ENCODE data around the gene FIGNL1.

Gene FIGNL1

GRCh38 chr7:50406935-50407334, 43.2 kb downstream of the FIGNL1 start:
- no peak for FAIRE-seq
- TF ChIP-seq POLR2AphosphoS5 (IDR thresholded peaks at IDR 0.05; ENCODE audit: low read depth, low read length) = no peak
- TF ChIP-seq TAF1 (IDR thresholded peaks at IDR 0.05; ENCODE audit: borderline replicate concordance, low read depth, low read length) = no peak
- no peak for TF ChIP-seq POLR2A (IDR thresholded peaks at IDR 0.05; ENCODE audit: low read depth, low read length)
- DNase-seq (ENCODE audit: insufficient read length) = no peak

- FAIRE-seq (peak; percentile 81), DNase-seq (ENCODE audit: insufficient read length) (no peak)
- TF ChIP-seq POLR2AphosphoS5 (IDR thresholded peaks at IDR 0.05; ENCODE audit: low read depth, low read length) (no peak), TAF1 (IDR thresholded peaks at IDR 0.05; ENCODE audit: borderline replicate concordance, low read depth, low read length) (no peak), POLR2A (IDR thresholded peaks at IDR 0.05; ENCODE audit: low read depth, low read length) (no peak)
Measured at GRCh38 chr7:50405221-50405620, 44.9 kb downstream of the FIGNL1 start.

GRCh38 chr7:50404392-50404791, 45.8 kb downstream of the FIGNL1 start:
- no peak for DNase-seq (ENCODE audit: insufficient read length)
- TF ChIP-seq POLR2AphosphoS5 (IDR thresholded peaks at IDR 0.05; ENCODE audit: low read depth, low read length) (no peak), POLR2A (IDR thresholded peaks at IDR 0.05; ENCODE audit: low read depth, low read length) (no peak), TAF1 (IDR thresholded peaks at IDR 0.05; ENCODE audit: borderline replicate concordance, low read depth, low read length) (no peak)
- peak; percentile 77 for FAIRE-seq

- FAIRE-seq (no peak), DNase-seq (ENCODE audit: insufficient read length) (no peak)
- TF ChIP-seq POLR2AphosphoS5 (IDR thresholded peaks at IDR 0.05; ENCODE audit: low read depth, low read length) (no peak), POLR2A (IDR thresholded peaks at IDR 0.05; ENCODE audit: low read depth, low read length) (no peak), TAF1 (IDR thresholded peaks at IDR 0.05; ENCODE audit: borderline replicate concordance, low read depth, low read length) (no peak)
Measured at GRCh38 chr7:50400114-50400513, 50.0 kb downstream of the FIGNL1 start.

GRCh38 chr7:50399635-50400034, 50.5 kb downstream of the FIGNL1 start:
- TF ChIP-seq TAF1 (IDR thresholded peaks at IDR 0.05; ENCODE audit: borderline replicate concordance, low read depth, low read length) = no peak
- no peak for TF ChIP-seq POLR2A (IDR thresholded peaks at IDR 0.05; ENCODE audit: low read depth, low read length)
- no peak for TF ChIP-seq POLR2AphosphoS5 (IDR thresholded peaks at IDR 0.05; ENCODE audit: low read depth, low read length)
- no peak for DNase-seq (ENCODE audit: insufficient read length)
- FAIRE-seq = no peak

GRCh38 chr7:50399206-50399605, 50.9 kb downstream of the FIGNL1 start:
- no peak for FAIRE-seq
- no peak for TF ChIP-seq POLR2A (IDR thresholded peaks at IDR 0.05; ENCODE audit: low read depth, low read length)
- TF ChIP-seq POLR2AphosphoS5 (IDR thresholded peaks at IDR 0.05; ENCODE audit: low read depth, low read length) = no peak
- no peak for TF ChIP-seq TAF1 (IDR thresholded peaks at IDR 0.05; ENCODE audit: borderline replicate concordance, low read depth, low read length)
- DNase-seq (ENCODE audit: insufficient read length) = no peak

- FAIRE-seq = peak; percentile 78
- TF ChIP-seq POLR2AphosphoS5 (IDR thresholded peaks at IDR 0.05; ENCODE audit: low read depth, low read length) (no peak), TAF1 (IDR thresholded peaks at IDR 0.05; ENCODE audit: borderline replicate concordance, low read depth, low read length) (no peak), POLR2A (IDR thresholded peaks at IDR 0.05; ENCODE audit: low read depth, low read length) (no peak)
- no peak for DNase-seq (ENCODE audit: insufficient read length)
Measured at GRCh38 chr7:50397971-50398324, 52.2 kb downstream of the FIGNL1 start.

GRCh38 chr7:50397320-50397970, 52.7 kb downstream of the FIGNL1 start:
- FAIRE-seq (peak; percentile 84), DNase-seq (ENCODE audit: insufficient read length) (no peak)
- TF ChIP-seq TAF1 (IDR thresholded peaks at IDR 0.05; ENCODE audit: borderline replicate concordance, low read depth, low read length) (no peak), POLR2A (IDR thresholded peaks at IDR 0.05; ENCODE audit: low read depth, low read length) (no peak), POLR2AphosphoS5 (IDR thresholded peaks at IDR 0.05; ENCODE audit: low read depth, low read length) (no peak)

GRCh38 chr7:50396856-50397255, 53.3 kb downstream of the FIGNL1 start:
- TF ChIP-seq TAF1 (IDR thresholded peaks at IDR 0.05; ENCODE audit: borderline replicate concordance, low read depth, low read length) (no peak), POLR2AphosphoS5 (IDR thresholded peaks at IDR 0.05; ENCODE audit: low read depth, low read length) (no peak), POLR2A (IDR thresholded peaks at IDR 0.05; ENCODE audit: low read depth, low read length) (no peak)
- DNase-seq (ENCODE audit: insufficient read length) = no peak
- FAIRE-seq = peak; percentile 71

- TF ChIP-seq POLR2AphosphoS5 (IDR thresholded peaks at IDR 0.05; ENCODE audit: low read depth, low read length) = no peak
- no peak for TF ChIP-seq TAF1 (IDR thresholded peaks at IDR 0.05; ENCODE audit: borderline replicate concordance, low read depth, low read length)
- no peak for TF ChIP-seq POLR2A (IDR thresholded peaks at IDR 0.05; ENCODE audit: low read depth, low read length)
- FAIRE-seq (no peak), DNase-seq (ENCODE audit: insufficient read length) (no peak)
Measured at GRCh38 chr7:50394315-50394714, 55.8 kb downstream of the FIGNL1 start.

All from GM12892 (cell line).